ENCODE measurements around the gene CT47C1.

Gene CT47C1

GRCh38 chrX:119067023-119067739 lies 5.6 kb upstream of the CT47C1 start:
- TF ChIP-seq CTCF (conservative IDR thresholded peaks at IDR 0.05) (peak; percentile 72), ZFX (IDR thresholded peaks at IDR 0.05) (no peak)
- no peak overlapping the region for H3K27ac ChIP-seq

- no peak overlapping the region for H3K27ac ChIP-seq
- TF ChIP-seq CTCF (conservative IDR thresholded peaks at IDR 0.05) (no peak), ZFX (IDR thresholded peaks at IDR 0.05) (no peak)
These were observed 3.7 kb upstream of the CT47C1 start for GRCh38 chrX:119069128-119069527.

DNA sequence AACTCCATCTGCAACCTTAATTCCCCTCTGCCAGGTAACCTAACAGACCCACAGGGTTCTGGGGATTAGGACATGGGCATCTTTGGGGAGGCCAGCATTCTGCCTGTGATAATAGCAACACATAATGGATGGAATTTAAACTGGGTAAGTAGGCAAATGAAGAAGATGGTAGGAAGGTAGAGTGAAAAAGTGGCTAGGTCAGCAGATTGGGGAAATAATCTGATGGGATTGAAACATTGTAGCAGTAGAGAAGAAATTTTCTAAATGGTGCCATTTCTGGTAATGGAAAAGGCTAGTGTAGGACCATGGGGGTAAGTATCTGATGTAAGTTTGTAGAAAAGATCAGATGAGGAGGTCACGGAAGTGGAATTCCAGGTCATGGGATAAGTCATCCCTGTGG lies 3.0 kb upstream of the CT47C1 start:
- TF ChIP-seq CTCF (conservative IDR thresholded peaks at IDR 0.05) (no peak), ZFX (IDR thresholded peaks at IDR 0.05) (no peak)
- no peak overlapping the region for H3K27ac ChIP-seq

DNA sequence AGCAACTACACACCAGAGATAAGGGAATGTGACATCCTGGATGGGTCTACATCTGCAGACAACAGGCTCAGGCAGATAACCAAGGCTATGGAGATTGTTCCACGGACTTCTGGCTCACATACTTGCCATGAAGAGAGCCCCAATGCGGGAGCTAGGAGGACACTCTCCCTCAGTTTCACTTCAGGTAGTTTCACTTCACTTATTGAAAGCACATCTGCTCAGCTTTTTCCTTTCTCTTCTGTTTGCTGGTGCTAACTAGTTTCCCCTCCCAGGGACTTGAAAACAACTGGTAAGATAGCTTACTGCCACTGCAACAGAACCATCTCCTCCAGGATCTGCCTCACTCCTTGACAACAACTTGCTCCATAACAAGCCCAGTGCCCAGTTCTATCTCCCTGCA lies 1.4 kb upstream of the CT47C1 start:
- no peak for TF ChIP-seq ZFX (IDR thresholded peaks at IDR 0.05)
- H3K27ac ChIP-seq, result no peak overlapping the region

GRCh38 chrX:119073200-119073905 lies 560 bp downstream of the CT47C1 start:
- TF ChIP-seq ZFX (IDR thresholded peaks at IDR 0.05), result no peak
- TF ChIP-seq CTCF (conservative IDR thresholded peaks at IDR 0.05), result no peak
- H3K27ac ChIP-seq, result no peak overlapping the region

- H3K27ac ChIP-seq, result no peak overlapping the region
- TF ChIP-seq CTCF (conservative IDR thresholded peaks at IDR 0.05), result no peak
- TF ChIP-seq ZFX (IDR thresholded peaks at IDR 0.05), result no peak
These were observed 1.1 kb downstream of the CT47C1 start for GRCh38 chrX:119073911-119074310.

DNA sequence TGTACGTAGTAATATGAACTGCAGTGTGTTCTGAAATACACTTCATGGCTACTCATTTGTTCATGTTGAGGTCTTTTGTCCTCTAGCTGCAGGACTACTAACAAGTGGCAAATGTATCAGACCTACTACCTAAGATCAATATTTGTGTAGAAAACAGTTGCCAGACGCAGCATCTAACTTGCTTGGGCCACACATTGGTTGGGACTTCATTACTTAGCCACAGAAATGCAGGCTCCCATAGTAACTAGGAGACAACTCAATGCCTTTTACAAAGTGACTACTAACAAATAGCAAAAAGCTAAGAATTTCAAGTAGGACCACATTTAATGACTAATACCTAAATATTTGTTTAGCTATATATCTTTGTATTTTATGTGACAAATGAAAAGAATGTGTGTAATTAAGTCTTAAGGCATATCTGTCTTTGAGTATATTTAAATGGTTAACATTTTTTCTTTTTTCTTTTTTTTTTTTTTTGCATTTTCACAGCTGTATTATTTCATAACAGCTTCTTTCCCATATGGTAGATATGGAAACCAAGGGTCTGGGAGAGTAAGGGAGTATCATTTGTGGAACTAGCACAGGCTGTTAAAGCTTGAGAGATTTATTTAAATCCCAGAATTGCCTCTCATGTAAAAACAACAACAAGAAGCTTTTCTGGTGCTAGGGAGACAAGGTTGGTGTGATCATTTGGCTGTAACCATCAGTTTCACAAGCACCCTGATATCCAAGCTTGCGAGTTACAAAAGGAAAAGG lies 2.7 kb downstream of the CT47C1 start:
- H3K27ac ChIP-seq, result no peak overlapping the region
- no peak for TF ChIP-seq CTCF (conservative IDR thresholded peaks at IDR 0.05)
- no peak for TF ChIP-seq ZFX (IDR thresholded peaks at IDR 0.05)
